Peyer's patch (tissue), 4 donors: ENCODE measurements around the gene GEMIN2. TPM values are rescaled to one million over a fixed set of nuclear protein-coding genes. Genes with fewer than 3 reads are reported as not detected.
"Not testable (repeated sequence)": the region's sequence is repeated elsewhere in the genome, so short reads cannot be mapped to it uniquely, and the experiment has no call there.

Source experiments
- DNase-seq, 3 donors: peaks; one replicate each; pipeline ENCODE4 v3.0.0-alpha.2; 2017 to 2019
- H3K27ac ChIP-seq, 4 donors: fragments of 200-600 bp; sonication (generic); one replicate each; pipeline ENCODE4 v1.5.1; 2016 to 2019
- H3K27me3 ChIP-seq, 2 donors: fragments of 200-600 bp; sonication (generic); one replicate each; pipeline ENCODE4 v1.5.1; 2019
- H3K36me3 ChIP-seq, 3 donors: fragments of 200-600 bp; sonication (generic); one replicate each; pipeline ENCODE4 v1.5.1; 2016 to 2019
- H3K4me1 ChIP-seq, 4 donors: fragments of 200-600 bp; sonication (generic); one replicate each; pipeline ENCODE4 v1.5.1; 2016 to 2019
- H3K4me3 ChIP-seq, 4 donors: fragments of 200-600 bp; sonication (generic); 1 replicate in 3 of 4; 2 replicates in 1 of 4; pipeline ENCODE4 v1.5.1; 2016 to 2019; ENCODE audit warnings: mild to moderate bottlenecking in 1 of 4
- H3K9me3 ChIP-seq, 4 donors: fragments of 200-600 bp; sonication (generic); one replicate each; pipeline ENCODE4 v1.5.1; 2016 to 2019; ENCODE audit warnings: mild to moderate bottlenecking in 1 of 4
- CTCF ChIP-seq, 6 experiments: fragments of 450-650 bp in 4 of 6; fragments of 200-600 bp in 2 of 6; sonication (generic) in 1 of 6; IDR thresholded peaks; one replicate each; pipeline ENCODE4 v1.5.1; 2017 to 2019; ENCODE audit warnings: antibody characterized with exemption in 6 of 6, mild to moderate bottlenecking in 3 of 6, moderate library complexity in 1 of 6
- POLR2A ChIP-seq, 2 donors: fragments of 450-650 bp; IDR thresholded peaks; one replicate each; pipeline ENCODE4 v1.5.1; 2017; ENCODE audit warnings: antibody characterized with exemption in 2 of 2, mild to moderate bottlenecking in 2 of 2, moderate library complexity in 2 of 2
- total RNA-seq, 4 donors: library from RNA; depleted of rRNA; stranded (reverse); fragments of >200 nt; gene quantifications; one replicate each; pipeline ENCODE4 v1.1.0, GENCODE V29; 2016

GEMIN2 gene, protein sequence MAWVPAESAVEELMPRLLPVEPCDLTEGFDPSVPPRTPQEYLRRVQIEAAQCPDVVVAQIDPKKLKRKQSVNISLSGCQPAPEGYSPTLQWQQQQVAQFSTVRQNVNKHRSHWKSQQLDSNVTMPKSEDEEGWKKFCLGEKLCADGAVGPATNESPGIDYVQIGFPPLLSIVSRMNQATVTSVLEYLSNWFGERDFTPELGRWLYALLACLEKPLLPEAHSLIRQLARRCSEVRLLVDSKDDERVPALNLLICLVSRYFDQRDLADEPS
- 10 to 100 TPM; 10.1 to 17.3 (median 13.2) TPM for total RNA-seq

DNA sequence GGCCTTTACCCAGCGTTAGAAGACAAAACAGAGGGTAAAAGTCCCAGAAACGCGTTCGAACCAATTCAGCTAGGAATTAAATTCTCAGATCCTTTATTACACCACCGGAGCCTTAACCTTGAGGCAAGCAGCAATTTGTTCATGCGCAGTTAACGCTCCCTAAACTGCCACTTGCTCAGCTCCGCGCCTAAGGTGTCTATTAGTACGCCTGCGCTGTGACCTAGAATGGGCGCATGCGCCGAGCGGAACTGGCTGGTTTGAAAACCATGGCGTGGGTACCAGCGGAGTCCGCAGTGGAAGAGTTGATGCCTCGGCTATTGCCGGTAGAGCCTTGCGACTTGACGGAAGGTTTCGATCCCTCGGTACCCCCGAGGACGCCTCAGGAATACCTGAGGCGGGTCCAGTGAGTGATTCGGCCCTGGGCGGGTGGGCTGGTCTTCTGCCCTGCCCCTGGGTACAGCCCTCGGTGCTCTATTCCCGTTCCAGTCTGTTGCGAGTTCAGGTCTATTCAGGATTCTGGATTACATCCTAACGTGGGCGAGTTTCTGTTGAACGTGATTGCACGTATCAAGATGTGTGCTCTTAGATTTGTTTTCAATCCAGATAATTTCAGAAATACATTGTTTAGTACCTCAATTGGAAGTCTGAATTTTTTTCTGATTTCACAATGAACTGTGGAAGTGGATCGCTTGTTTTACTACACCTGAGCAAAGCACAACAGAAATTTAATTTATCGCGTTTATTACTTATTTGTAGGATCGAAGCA, at the start of gene GEMIN2:
Gene GEMIN2 (plus strand): TSS at position 251 of the 766 bp plus-strand sequence. CDS start 16 bp downstream, at position 267.
- Histone ChIP-seq H3K27ac (peak within 1 kb of the TSS; percentile 75 to 84 (median 79)), H3K36me3 (peaks cover 0 to 13% (median 0%) of the 10 kb centered on the region in 3 donors), H3K4me3 (peak within 1 kb of the TSS; percentile 68 to 75 (median 72)), H3K4me1 (peaks cover 0 to 14% (median 0%) of the 10 kb centered on the region in 4 donors), H3K27me3 (no peaks in the 10 kb centered on the region), H3K9me3 (no peaks in the 10 kb centered on the region)
- peak; percentile 90 to 97 (median 91) for DNase-seq
- peak in 1 of 2 donors; percentile 43 for TF ChIP-seq POLR2A (IDR thresholded peaks at IDR 0.05)
- TF ChIP-seq CTCF (IDR thresholded peaks at IDR 0.05): no peak

- not testable (repeated sequence) for H3K4me1 ChIP-seq, DNase-seq, H3K9me3 ChIP-seq, H3K4me3 ChIP-seq, H3K27me3 ChIP-seq, H3K27ac ChIP-seq
- H3K36me3 ChIP-seq: peaks cover 0 to 74% (median 0%) of the 10 kb centered on the region in 3 donors
Observed at GRCh38 chr14:39069169-39069805, 44.8 kb upstream of the GEMIN2 start.

- H3K4me1 ChIP-seq: peaks cover 0 to 4% (median 0%) of the 10 kb centered on the region in 4 donors
- no peaks in the 10 kb centered on the region for H3K9me3 ChIP-seq
- no peak for DNase-seq
- no peak overlapping the region for H3K27ac ChIP-seq
- H3K36me3 ChIP-seq: peaks cover 0 to 74% (median 0%) of the 10 kb centered on the region in 3 donors
- TF ChIP-seq CTCF (IDR thresholded peaks at IDR 0.05): no peak
- no peak for TF ChIP-seq POLR2A (IDR thresholded peaks at IDR 0.05)
- H3K27me3 ChIP-seq: no peaks in the 10 kb centered on the region
- H3K4me3 ChIP-seq: no peak overlapping the region
Observed at GRCh38 chr14:39069923-39070322, 44.2 kb upstream of the GEMIN2 start.

DNA sequence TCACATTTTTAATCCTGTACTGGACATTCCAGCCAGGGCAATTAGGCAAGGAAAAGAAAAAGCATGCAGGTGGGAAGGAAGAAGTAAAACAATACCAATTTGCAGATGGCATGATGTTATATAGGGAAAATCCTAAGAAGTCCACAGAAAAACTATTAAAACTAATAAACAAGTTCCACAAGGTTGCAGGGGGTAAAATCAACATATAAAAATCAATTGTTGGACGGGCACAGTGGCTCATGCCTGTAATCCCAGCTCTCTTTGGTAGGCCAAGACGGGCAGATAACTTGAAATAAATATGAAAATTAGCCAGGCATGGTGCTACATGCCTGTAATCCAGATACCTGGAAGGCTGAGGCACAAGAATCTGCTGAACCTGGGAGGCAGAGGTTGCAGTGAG, 43.0 kb upstream of the GEMIN2 start:
- Histone ChIP-seq H3K4me3 (no peak overlapping the region), H3K9me3 (no peaks in the 10 kb centered on the region), H3K36me3 (peaks cover 0 to 81% (median 0%) of the 10 kb centered on the region in 3 donors), H3K27me3 (no peaks in the 10 kb centered on the region), H3K4me1 (peaks cover 0 to 4% (median 0%) of the 10 kb centered on the region in 4 donors), H3K27ac (no peak overlapping the region)
- no peak for TF ChIP-seq CTCF (IDR thresholded peaks at IDR 0.05)
- TF ChIP-seq POLR2A (IDR thresholded peaks at IDR 0.05): no peak
- DNase-seq: no peak

DNA sequence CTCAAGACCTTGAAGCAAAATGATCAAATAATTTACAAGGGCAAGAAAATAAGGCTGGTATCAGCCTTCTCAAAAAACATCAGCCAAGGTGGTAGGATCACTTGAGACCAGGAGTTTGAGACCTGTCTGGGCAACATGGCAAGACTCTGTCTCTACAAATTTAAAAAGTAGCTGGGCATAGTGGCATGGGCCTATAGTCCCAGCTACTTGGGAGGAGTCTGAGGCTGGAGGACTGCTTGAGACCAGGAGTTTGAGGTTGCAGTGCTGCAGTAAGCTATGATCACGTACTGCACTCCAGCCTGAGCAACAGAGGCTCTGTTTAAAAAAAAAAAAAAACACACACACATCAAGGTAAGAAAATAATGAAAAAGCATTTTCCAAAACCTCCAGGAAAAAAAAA, 33.2 kb upstream of the GEMIN2 start:
- no peak overlapping the region for H3K4me3 ChIP-seq
- no peaks in the 10 kb centered on the region for H3K27me3 ChIP-seq
- no peak overlapping the region for H3K27ac ChIP-seq
- TF ChIP-seq CTCF (IDR thresholded peaks at IDR 0.05) (no peak), POLR2A (IDR thresholded peaks at IDR 0.05) (no peak)
- no peaks in the 10 kb centered on the region for H3K4me1 ChIP-seq
- no peaks in the 10 kb centered on the region for H3K9me3 ChIP-seq
- H3K36me3 ChIP-seq: peaks cover 0 to 83% (median 0%) of the 10 kb centered on the region in 3 donors
- no peak for DNase-seq
